K562 (cell line): ENCODE measurements around the gene RTL1. TPM values are rescaled to one million over a fixed set of nuclear protein-coding genes. Genes with fewer than 3 reads are reported as not detected.

ENCODE experiments used
- ATAC-seq: fragments of 200-7000 bp; cut with Tn5 transposase; 3 replicates; pipeline ENCODE4 v1.9.1; 2020; ENCODE audit warnings: moderate library complexity
- BruUV-seq: library from RNA; stranded (reverse); fragments of 400-500 nt; replicated peaks from 2 replicates; lab custom pipeline; 2021; lab: Mats Ljungman, UMichigan
- CTCF ChIA-PET: fragments of 300-600 bp; formaldehyde crosslinking; extraction: SDS; loops from one replicate; lab custom pipeline; 2021; ENCODE audit warnings: low intra/inter-chr PET ratio; lab: Yijun Ruan, JAX
- POLR2A ChIA-PET: fragments of 300-600, 350-650 bp; sonication (Branson Sonifier 250); formaldehyde crosslinking; extraction: SDS; loops from one replicate; lab custom pipeline; 2021; ENCODE audit warnings: antibody characterized with exemption, inconsistent platforms; lab: Yijun Ruan, JAX
- DNase-seq, 4 experiments: peaks; one replicate each; pipeline versions ENCODE4 v3.0.0 to v3.0.0-alpha.2; 2011 to 2018; ENCODE audit warnings: low spot score in 3 of 4, mixed read lengths in 3 of 4; ENCODE audit errors: extremely low read depth in 1 of 4
- FAIRE-seq: peaks from 2 replicates; lab custom pipeline; 2011; peaks lifted over from hg19 to GRCh38; lab: Jason Lieb, UNC
- H2AFZ ChIP-seq: 2 replicates; pipeline ENCODE4 v1.6.0; 2011; ENCODE audit warnings: low read depth, low read length, control low read depth, inconsistent platforms
- H3K27ac ChIP-seq: fragments of 200-600 bp; 3 replicates; pipeline ENCODE4 v1.8.0; 2011; ENCODE audit warnings: low read depth, mild to moderate bottlenecking, control low read depth, inconsistent platforms, low read length, moderate library complexity, mixed read lengths; ENCODE audit errors: extremely low read depth
- H3K27me3 ChIP-seq, 2 experiments: fragments of 300-600 bp in 1 of 2; 2 replicates in 1 of 2; 3 replicates in 1 of 2; pipeline versions ENCODE4 v1.6.0 to v1.8.0; 2011; ENCODE audit warnings: inconsistent platforms in 2 of 2, low read length in 2 of 2, mild to moderate bottlenecking in 1 of 2, mixed read lengths in 1 of 2, moderate library complexity in 1 of 2; ENCODE audit not compliant: control insufficient read depth in 2 of 2, insufficient read depth in 2 of 2
- H3K36me3 ChIP-seq: fragments of 300-600 bp; 3 replicates; pipeline ENCODE4 v1.8.0; 2011; ENCODE audit warnings: mild to moderate bottlenecking, low read length, inconsistent platforms; ENCODE audit not compliant: control insufficient read depth, insufficient read depth
- H3K4me1 ChIP-seq, 2 experiments: fragments of 200-600 bp in 1 of 2; replicated peaks in 1 of 2; 2 replicates in 1 of 2; 3 replicates in 1 of 2; pipeline versions ENCODE4 v1.5.1 to v1.8.0; 2011; ENCODE audit warnings: inconsistent platforms in 2 of 2, low read length in 2 of 2, mild to moderate bottlenecking in 1 of 2, mixed read lengths in 1 of 2, moderate library complexity in 1 of 2; ENCODE audit not compliant: control insufficient read depth in 2 of 2, insufficient read depth in 2 of 2
- H3K4me2 ChIP-seq: 2 replicates; pipeline ENCODE4 v1.6.1; 2011; ENCODE audit warnings: low read length, control low read depth, inconsistent platforms, mixed read lengths; ENCODE audit not compliant: insufficient read depth
- H3K4me3 ChIP-seq: fragments of 200-600 bp; sonication (generic), shearing (Covaris generic); 2 replicates; pipeline ENCODE4 v1.5.1; 2016; ENCODE audit warnings: control low read depth, inconsistent platforms
- H3K79me2 ChIP-seq: fragments of 200-600 bp; 3 replicates; pipeline ENCODE4 v1.8.0; 2011; ENCODE audit warnings: low read length, inconsistent platforms; ENCODE audit not compliant: control insufficient read depth, insufficient read depth
- H3K9ac ChIP-seq, 2 experiments: 2 replicates each; pipeline versions ENCODE4 v1.6.0 to v1.6.1; 2011; ENCODE audit warnings: low read depth in 2 of 2, low read length in 2 of 2, control low read depth in 1 of 2, inconsistent platforms in 1 of 2, mild to moderate bottlenecking in 1 of 2, mixed read lengths in 1 of 2; ENCODE audit not compliant: insufficient read depth in 1 of 2
- H3K9me1 ChIP-seq: one replicate; pipeline ENCODE4 v1.6.0; 2011; ENCODE audit warnings: inconsistent platforms, mild to moderate bottlenecking, low read length, moderate library complexity; ENCODE audit not compliant: control insufficient read depth, insufficient read depth
- H3K9me3 ChIP-seq: replicated peaks from 2 replicates; pipeline ENCODE4 v1.5.1; 2011; ENCODE audit warnings: low read depth, low read length, inconsistent platforms; ENCODE audit not compliant: control insufficient read depth, insufficient read depth
- H4K20me1 ChIP-seq: replicated peaks from 2 replicates; pipeline ENCODE4 v1.6.1; 2011; ENCODE audit warnings: low read length, inconsistent platforms, mixed read lengths; ENCODE audit not compliant: control insufficient read depth, insufficient read depth
- BRD9 ChIP-seq: fragments of 450-650 bp; IDR thresholded peaks from 2 replicates; pipeline ENCODE4 v1.6.1; 2018; ENCODE audit warnings: low read depth; ENCODE audit not compliant: partially characterized antibody
- CBX2 ChIP-seq: fragments of 200-600 bp; sonication (generic); IDR thresholded peaks from one replicate; pipeline ENCODE4 v1.6.1; 2012; ENCODE audit warnings: mild to moderate bottlenecking, low read length, inconsistent platforms; ENCODE audit not compliant: insufficient read depth, poor library complexity, severe bottlenecking
- HDAC6 ChIP-seq: IDR thresholded peaks from 2 replicates; pipeline ENCODE4 v1.6.1; 2012; ENCODE audit warnings: low read depth, mild to moderate bottlenecking, control low read depth, inconsistent platforms, low read length, moderate library complexity
- ID3 ChIP-seq, 2 experiments: fragments of 250-450 bp in 1 of 2; fragments of 450-650 bp in 1 of 2; sonication (Bioruptor Pico) in 1 of 2; IDR thresholded peaks; 2 replicates each; pipeline versions ENCODE4 v1.6.1 to v1.8.0; 2016 to 2021; ENCODE audit warnings: mild to moderate bottlenecking in 2 of 2, moderate library complexity in 2 of 2, missing compliant biosample characterization in 1 of 2, missing genetic modification characterization in 1 of 2
- MITF ChIP-seq: IDR thresholded peaks from 2 replicates; pipeline ENCODE4 v1.6.1; 2014; ENCODE audit warnings: antibody characterized with exemption
- MYNN ChIP-seq, 2 experiments: sonication (generic); formaldehyde crosslinking in 1 of 2; IDR thresholded peaks; 2 replicates each; pipeline versions ENCODE4 v1.5.0 to v1.6.1; 2016 to 2020; ENCODE audit warnings: antibody characterized with exemption in 1 of 2, missing genetic modification reagents in 1 of 2
- NFYB ChIP-seq: IDR thresholded peaks from 2 replicates; pipeline ENCODE4 v1.6.1; 2011; ENCODE audit warnings: mild to moderate bottlenecking, moderate library complexity; ENCODE audit not compliant: insufficient read length; ENCODE audit errors: extremely low read depth
- PCBP1 ChIP-seq: fragments of 200-400 bp; formaldehyde crosslinking; IDR thresholded peaks from 2 replicates; pipeline ENCODE4 v1.6.1; 2018; ENCODE audit warnings: mild to moderate bottlenecking, low read depth, low read length; ENCODE audit not compliant: poor library complexity, severe bottlenecking
- RBM22 ChIP-seq: fragments of 200-400 bp; formaldehyde crosslinking; IDR thresholded peaks from 2 replicates; pipeline ENCODE4 v1.6.1; 2018; ENCODE audit warnings: low read length, low read depth; ENCODE audit not compliant: poor library complexity, severe bottlenecking
- RFX5 ChIP-seq: IDR thresholded peaks from 2 replicates; pipeline ENCODE4 v1.6.1; 2011; ENCODE audit warnings: low read depth, mild to moderate bottlenecking, improper control_type of control experiment, low read length
- SMAD3 ChIP-seq: fragments of 450-650 bp; formaldehyde crosslinking; conservative IDR thresholded peaks from 2 replicates; pipeline ENCODE4 v1.4.0; 2020; ENCODE audit warnings: mild to moderate bottlenecking
- SMARCA5 ChIP-seq: fragments of 450-650 bp; IDR thresholded peaks from 2 replicates; pipeline ENCODE4 v1.6.1; 2016
- TCF3 ChIP-seq: sonication (generic); formaldehyde crosslinking; IDR thresholded peaks from 2 replicates; pipeline ENCODE4 v1.4.0; 2020; ENCODE audit warnings: mild to moderate bottlenecking, missing genetic modification reagents
- ZBTB8A ChIP-seq: fragments of 450-650 bp; IDR thresholded peaks from 2 replicates; pipeline ENCODE4 v1.6.1; 2018; ENCODE audit warnings: mild to moderate bottlenecking, moderate library complexity; ENCODE audit not compliant: partially characterized antibody
- ZNF224 ChIP-seq: sonication (generic); formaldehyde crosslinking; IDR thresholded peaks from 2 replicates; pipeline ENCODE4 v1.8.0; 2022; ENCODE audit warnings: mild to moderate bottlenecking, missing genetic modification reagents
- ZNF551 ChIP-seq: fragments of 250-450 bp; sonication (Bioruptor Pico); IDR thresholded peaks from 2 replicates; pipeline ENCODE4 v1.5.0; 2021; ENCODE audit warnings: mild to moderate bottlenecking, moderate library complexity
- ZNF586 ChIP-seq: fragments of 450-650 bp; formaldehyde crosslinking; conservative IDR thresholded peaks from 2 replicates; pipeline ENCODE4 v1.4.0; 2020; ENCODE audit warnings: mild to moderate bottlenecking, moderate library complexity
- ZSCAN29 ChIP-seq: fragments of 450-650 bp; IDR thresholded peaks from 2 replicates; pipeline ENCODE4 v1.6.1; 2017
- WGBS: fragments of 100-300 bp; shearing (Covaris generic); methylation state at CpG from one replicate; pipeline ENCODE4 v1.1.6; 2016; ENCODE audit warnings: low coverage, mixed read lengths; ENCODE audit not compliant: insufficient coverage; ENCODE audit errors: missing lambda C conversion rate; 5-methylcytosine and 5-hydroxymethylcytosine counted together
- in situ Hi-C: fragments of 300-500 bp; cut with MboI; formaldehyde crosslinking; loops from 4 replicates; pipeline ENCODE4 v1.15.0; 2018; ENCODE audit warnings: inconsistent platforms, mixed read lengths
- intact Hi-C: fragments of 100-400 bp; cut with micrococcal nuclease; formaldehyde crosslinking; loops from 2 replicates; pipeline ENCODE4 v1.14.2; 2022
- polyA plus RNA-seq, 8 experiments: library from polyadenylated mRNA; depleted of rRNA in 4 of 8; stranded (reverse) in 5 of 8; unstranded in 3 of 8; fragments of >200 nt; fragmentation: Nextera tagmentation in 2 of 8; fragmentation: Illumina TruSeq in 1 of 8; extraction: Ambion mirVana in 2 of 8; extraction: Trizol in 1 of 8; gene quantifications; 2 replicates each; pipeline versions ENCODE4 v1.2.1 to v1.2.3, GENCODE V29; 2011 to 2014; ENCODE audit warnings: inconsistent platforms in 1 of 8, missing spikeins in 1 of 8
- total RNA-seq, 7 experiments: library from RNA; depleted of rRNA in 6 of 7; stranded (reverse); fragments of >200 nt in 6 of 7; fragmentation: Illumina TruSeq in 2 of 7; extraction: Trizol in 2 of 7; gene quantifications; 2 replicates each; pipeline versions ENCODE4 v1.2.1 to v1.2.3, GENCODE V29; 2011 to 2021; ENCODE audit warnings: low replicate concordance in 1 of 7

RTL1 gene
- total and polyA plus RNA-seq, 9 of the 15 experiments (the other 6 are each of a cell fraction or from before 2014, with no cell fraction given): not detected

- Histone ChIP-seq H3K4me3 (peak overlapping the region; percentile 7; the same call in 1 of the 2 replicates), H3K36me3 (no peaks in the 10 kb centered on the region), H3K27ac (peak overlapping the region; percentile 87), H3K4me2 (peak overlapping the region; percentile 78), H3K9me1 (no peaks in the 10 kb centered on the region), H4K20me1 (no peaks in the 10 kb centered on the region), H3K4me1 (peaks cover 16 to 25% of the 10 kb centered on the region in 2 experiments; a peak in 4 of 5 replicates), H3K79me2 (no peaks in the 10 kb centered on the region), H3K27me3 (no peaks in the 10 kb centered on the region), H2AFZ (peak overlapping the region; percentile 70), H3K9ac (peak overlapping the region in 1 of 2 experiments; percentile 52; a peak in 2 of 4 replicates), H3K9me3 (0 out of 2 replicates have a peak, but pooled peaks cover 2% of the 10 kb centered on the region)
- WGBS: 10% methylated on average over 9 of the region's 16 CpGs
- ChIA-PET POLR2A (interaction anchor here (0.7 to 1.3 kb wide), 2 partner anchors 8 to 887 kb away, joined by 3 read pairs; no protein-coding TSS in a partner anchor), CTCF (no interaction called here)
- in situ Hi-C loops: no loop called here
- intact Hi-C loops: no loop called here
- FAIRE-seq (peak; percentile 97), DNase-seq (peak; percentile 78 to 83 (median 80)), ATAC-seq (peak; percentile 90)
- no TSS peak for BruUV-seq
- TF ChIP-seq ZBTB8A (no peak), ID3 (CRISPR knock-in tag; IDR thresholded peaks at IDR 0.05) (no peak), ID3 (tag; IDR thresholded peaks at IDR 0.05) (no peak), ZSCAN29 (no peak), ZNF586 (CRISPR knock-in tag) (no peak), BRD9 (peak; percentile 71), TCF3 (CRISPR knock-in tag) (peak; percentile 88), ZNF551 (CRISPR knock-in tag) (no peak), PCBP1 (no peak), CBX2 (no peak), ZNF224 (no peak), RBM22 (no peak), RFX5 (no peak), MYNN (IDR thresholded peaks at IDR 0.05) (no peak), MYNN (CRISPR knock-in tag; IDR thresholded peaks at IDR 0.05) (no peak), MITF (no peak), HDAC6 (no peak), SMARCA5 (peak; percentile 89), SMAD3 (no peak), NFYB (no peak)
These were observed 32.0 kb downstream of the RTL1 start for GRCh38 chr14:100871234-100872186.
